HG03039 (cell line): Measurements from ENCODE around the gene KIAA0232.
"Not testable (repeated sequence)": the region's sequence is repeated elsewhere in the genome, so short reads cannot be mapped to it uniquely, and the experiment has no call there.

Source experiments
- ATAC-seq: cut with Tn5 transposase; IDR thresholded peaks from one replicate; pipeline ENCODE4 v1.9.1; 2021; ENCODE audit warnings: mild to moderate bottlenecking, moderate library complexity; ENCODE audit not compliant: unreplicated experiment

The KIAA0232 gene

GRCh38 chr4:6754481-6755087, 27.9 kb upstream of the KIAA0232 start:
- ATAC-seq: no peak

DNA sequence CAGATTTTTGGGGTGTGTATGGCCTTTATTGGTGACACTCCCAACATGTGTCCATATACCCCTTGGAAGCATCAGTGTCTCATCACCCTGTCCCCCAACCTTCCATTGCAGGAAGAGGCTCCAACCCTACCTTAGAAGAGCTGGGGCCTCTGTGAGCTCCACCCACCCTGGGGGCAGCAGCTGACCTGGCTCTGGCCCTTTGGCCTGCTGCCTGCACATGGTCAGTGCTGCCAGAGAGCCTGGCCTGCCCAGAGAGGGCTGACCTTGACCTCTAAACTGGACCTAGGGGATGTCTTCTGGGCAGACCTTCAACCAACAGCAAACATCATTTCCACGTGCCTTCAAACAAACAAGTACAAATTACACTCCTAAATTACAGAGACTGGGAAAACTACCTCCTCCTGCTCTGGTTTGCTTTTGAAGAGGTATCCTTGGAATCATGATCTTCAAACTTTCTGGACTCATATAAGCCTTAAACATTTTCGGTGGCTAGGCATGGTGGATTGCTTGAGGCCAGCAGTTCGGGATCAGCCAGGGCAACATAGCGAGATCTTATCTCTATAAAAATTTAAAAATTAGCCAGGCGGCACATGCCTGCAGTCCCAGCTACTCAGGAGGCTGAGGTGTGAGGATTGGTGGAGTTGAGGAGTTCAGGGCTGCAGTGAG, 27.3 kb upstream of the KIAA0232 start:
- ATAC-seq: no peak

DNA sequence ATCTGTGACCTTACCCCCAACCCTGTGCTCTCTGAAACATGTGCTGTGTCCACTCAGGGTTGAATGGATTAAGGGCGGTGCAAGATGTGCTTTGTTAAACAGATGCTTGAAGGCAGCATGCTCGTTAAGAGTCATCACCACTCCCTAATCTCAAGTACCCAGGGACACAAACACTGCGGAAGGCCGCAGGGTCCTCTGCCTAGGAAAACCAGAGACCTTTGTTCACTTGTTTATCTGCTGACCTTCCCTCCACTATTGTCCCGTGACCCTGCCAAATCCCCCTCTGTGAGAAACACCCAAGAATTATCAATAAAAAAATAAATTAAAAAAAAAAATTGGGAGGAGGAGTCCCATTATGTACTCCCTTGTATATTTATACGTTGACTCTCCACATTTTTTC, 26.2 kb upstream of the KIAA0232 start:
- not testable (repeated sequence) for ATAC-seq

- no peak for ATAC-seq
Measured at GRCh38 chr4:6758728-6759127, 23.8 kb upstream of the KIAA0232 start.

- ATAC-seq: no peak
Measured at GRCh38 chr4:6760865-6761264, 21.7 kb upstream of the KIAA0232 start.

DNA sequence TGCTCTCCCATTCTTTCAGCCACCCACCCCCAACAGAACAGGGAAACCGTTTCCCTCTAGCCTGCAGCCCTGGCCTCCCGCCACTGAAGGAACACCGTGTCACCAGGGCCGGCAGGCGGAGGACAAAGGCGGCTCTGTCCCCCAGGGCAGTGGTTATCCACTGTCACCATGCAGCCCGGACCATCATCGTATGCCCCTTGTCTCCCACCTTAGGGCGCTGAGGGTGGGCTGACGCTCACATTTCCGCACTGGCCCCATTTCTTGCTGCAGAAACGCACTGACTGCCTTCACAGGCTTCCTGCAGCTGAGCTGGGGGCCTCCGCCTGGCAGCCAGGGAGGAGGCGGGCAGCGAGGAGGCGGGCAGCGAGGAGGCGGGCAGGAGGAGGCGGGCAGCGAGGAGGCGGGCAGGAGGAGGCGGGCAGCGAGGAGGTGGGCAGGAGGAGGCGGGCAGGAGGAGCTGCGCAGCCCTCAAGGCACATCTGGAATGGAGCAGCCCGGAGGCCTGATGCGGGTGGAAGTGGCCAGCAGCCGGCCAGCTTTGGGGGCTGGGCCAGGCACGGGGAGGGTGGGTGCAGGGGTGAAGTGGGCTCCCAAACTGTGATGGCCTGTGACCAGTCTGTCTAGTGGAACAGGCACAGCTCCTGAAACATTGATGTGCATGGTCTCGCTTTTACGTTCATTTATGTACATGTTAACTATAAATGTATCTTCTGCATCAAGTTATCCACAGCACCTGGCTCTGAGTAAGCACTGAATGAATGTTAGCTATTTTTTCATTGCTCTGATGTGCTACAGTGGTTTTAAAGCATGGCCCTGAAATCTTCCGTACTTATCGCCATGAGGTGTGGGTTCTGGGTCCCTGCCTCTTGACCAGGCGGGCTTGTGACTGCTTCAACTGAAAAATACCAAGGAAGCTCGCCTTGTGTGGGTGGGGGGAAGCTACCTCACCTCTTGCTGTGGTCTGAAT, 20.6 kb upstream of the KIAA0232 start:
- no peak for ATAC-seq

GRCh38 chr4:6763330-6763851, 19.1 kb upstream of the KIAA0232 start:
- no peak for ATAC-seq

DNA sequence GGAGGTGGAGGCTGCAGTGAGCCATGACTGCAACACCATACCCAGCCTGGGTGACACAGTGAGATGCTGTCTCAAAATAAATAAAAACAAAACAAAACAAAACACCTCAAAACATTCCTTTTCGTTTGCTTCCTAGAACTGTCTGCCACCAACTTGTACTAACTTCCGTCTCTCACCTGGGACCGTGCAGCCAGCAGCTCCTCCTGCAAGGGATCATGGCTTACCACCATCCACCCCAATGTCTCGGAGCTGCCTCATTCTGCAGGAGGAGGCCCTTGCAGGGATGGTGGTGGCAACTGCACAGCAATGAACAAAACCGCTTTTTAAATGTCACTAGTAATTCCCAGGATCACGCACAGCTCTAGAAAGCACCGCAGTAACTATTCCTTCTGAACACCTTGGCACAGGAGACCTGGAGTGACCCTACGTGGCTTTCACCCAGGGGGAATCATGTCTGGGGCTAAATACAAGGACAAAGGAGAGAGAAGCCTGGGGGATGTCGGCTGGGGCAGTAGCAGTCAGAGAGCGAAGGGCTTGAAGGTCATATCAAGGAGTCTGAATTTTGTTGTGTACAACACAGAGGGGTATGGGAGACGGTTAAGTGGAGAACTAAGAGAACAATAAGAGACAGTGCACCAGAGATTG, 17.4 kb upstream of the KIAA0232 start:
- no peak for ATAC-seq

- ATAC-seq: no peak
Measured at GRCh38 chr4:6765703-6766102, 16.8 kb upstream of the KIAA0232 start.

- no peak for ATAC-seq
Measured at GRCh38 chr4:6767386-6767747, 15.2 kb upstream of the KIAA0232 start.

- no peak for ATAC-seq
Measured at GRCh38 chr4:6767748-6768538, 14.6 kb upstream of the KIAA0232 start.

DNA sequence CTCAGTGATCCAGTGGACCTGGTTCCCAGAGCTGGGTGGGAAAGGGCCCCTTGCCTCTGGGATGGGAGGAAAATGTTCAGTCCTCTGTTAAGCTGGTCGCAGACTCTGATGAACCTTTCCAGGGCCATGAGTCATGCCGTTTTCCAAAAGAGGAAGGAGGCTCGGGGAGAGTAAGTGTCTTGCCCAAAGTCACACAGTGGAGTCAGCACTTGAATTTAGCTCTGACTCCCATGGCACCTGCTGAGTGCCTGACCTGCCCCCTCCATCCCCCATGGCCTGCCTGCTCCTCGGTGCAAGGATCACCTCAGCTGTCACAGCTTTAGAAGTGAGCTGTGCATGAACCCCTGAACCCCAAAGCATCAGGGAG, 14.0 kb upstream of the KIAA0232 start:
- no peak for ATAC-seq

DNA sequence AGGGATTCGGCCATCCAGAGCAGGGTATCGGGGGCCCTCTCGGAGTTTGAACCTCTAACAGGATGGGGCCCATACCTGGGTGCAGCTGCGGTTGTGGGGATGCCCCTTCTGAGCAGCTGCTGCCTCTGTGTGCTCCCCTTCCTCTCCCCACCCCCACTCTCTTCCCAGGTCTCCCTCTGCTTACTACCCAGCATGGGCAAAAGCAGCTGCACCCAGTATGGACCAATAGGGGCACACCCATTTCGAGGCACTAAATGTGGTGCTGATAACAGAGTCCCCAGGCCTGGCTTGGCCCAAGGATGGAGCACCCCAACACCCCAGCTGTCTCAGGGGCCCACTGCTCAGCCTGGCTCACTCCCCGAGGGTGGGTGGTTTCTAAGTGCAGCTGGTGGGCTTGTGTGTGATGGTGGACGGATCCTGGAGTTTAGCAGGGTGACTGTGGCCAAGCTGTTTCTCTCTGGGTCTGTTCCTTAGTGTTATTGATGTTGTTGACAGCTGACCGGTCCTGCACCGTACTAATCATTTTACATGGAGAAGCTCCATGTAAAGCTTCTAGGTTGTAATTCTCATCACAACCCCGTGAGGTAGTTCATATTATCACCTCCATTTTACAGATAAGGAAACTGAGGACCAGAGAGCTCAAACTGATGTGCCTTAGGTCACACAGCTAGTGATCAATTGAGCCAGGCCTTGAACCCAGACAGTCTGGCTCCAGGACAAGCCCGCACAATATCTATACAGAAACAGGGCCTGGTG, 13.1 kb upstream of the KIAA0232 start:
- ATAC-seq: no peak

DNA sequence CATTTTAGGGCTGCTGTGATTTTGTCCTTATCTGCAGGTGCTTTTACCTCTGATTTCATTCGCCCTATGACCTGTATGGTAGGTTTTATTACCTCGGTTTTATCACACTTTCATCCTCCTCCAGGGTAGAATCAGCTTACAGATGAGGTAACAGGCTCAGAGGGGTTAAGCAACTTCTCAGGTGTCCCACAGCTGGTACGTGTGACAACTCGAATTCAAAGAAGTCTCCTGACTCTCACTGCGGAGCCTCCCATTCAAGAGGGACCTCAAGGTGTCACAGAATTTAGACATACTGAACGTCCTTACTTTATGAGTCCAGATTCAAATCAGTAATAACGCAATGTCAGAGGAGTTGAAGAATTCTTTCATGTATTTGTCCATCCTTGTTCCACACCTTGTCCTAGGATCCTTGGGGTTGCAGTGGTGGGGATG, 12.5 kb upstream of the KIAA0232 start:
- no peak for ATAC-seq

DNA sequence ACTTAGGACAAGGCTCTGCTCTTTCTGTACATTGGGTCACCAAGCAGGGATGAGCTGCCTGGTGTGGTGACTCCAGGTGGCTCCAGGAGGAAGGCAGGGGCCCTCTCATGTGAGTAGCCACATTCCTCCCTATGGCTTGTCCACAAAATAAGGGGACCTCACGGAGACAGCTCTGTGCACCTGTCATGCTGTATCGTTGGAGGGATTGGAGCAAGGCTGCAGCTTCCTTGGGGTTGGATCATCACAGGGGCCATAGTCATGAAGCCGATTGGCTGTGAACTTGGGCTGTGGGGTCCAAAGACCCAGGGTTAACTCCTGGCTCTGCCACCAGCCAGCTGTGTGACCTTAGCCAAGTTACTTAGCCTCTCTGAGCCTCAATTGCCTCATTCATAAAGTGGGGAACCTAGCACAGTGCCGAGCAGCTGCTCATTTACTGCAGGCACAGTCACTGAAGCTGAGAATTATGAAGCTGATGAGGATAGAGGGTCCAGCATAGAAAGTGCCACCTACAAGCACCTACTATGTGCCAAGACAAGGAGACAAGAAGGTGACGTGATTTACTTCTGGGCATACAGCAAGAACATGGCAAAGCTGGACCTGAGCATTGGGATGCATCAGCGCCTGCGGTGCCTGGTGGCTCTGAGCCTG, 11.8 kb upstream of the KIAA0232 start:
- ATAC-seq: no peak

- no peak for ATAC-seq
Measured at GRCh38 chr4:6771229-6771671, 11.3 kb upstream of the KIAA0232 start.

- no peak for ATAC-seq
Measured at GRCh38 chr4:6772223-6772928, 10.2 kb upstream of the KIAA0232 start.

DNA sequence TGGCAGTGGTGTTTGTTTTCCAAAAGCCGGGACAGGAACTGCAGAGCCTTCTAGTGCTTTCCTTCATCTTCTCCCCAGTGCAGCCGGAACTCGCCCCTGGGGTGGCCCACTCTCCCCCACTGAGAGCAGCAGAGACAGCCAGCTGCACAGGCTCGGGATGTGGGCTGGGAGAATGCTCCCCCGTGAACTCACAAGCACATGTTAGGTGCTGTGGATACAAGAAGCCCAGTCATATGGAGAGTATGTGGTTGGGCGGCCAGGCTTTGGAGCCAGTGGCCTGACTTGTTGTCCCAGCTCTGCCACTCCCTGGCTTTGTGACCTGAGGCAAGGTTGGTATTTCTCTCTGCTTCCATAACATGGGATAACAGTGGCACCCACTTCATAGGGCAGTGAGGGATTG, 9.4 kb upstream of the KIAA0232 start:
- no peak for ATAC-seq
